Right lobe of liver (tissue), 4 donors: Measurements from ENCODE around the gene MTG1.

Experiments used
- CTCF ChIP-seq, 4 donors: fragments of 200-600 bp in 3 of 4; fragments of 450-650 bp in 1 of 4; IDR thresholded peaks; one replicate each; pipeline versions ENCODE4 v1.5.1 to v1.8.0; 2016 to 2022; ENCODE audit warnings: antibody characterized with exemption in 4 of 4, mild to moderate bottlenecking in 2 of 4
- POLR2A ChIP-seq: fragments of 450-650 bp; IDR thresholded peaks from one replicate; pipeline ENCODE4 v1.6.1; 2017; ENCODE audit warnings: antibody characterized with exemption, mild to moderate bottlenecking
- donor health status: DM: no; HTN: no; CAD: no.
- donor health status: DM: no; HTN: no; CAD: no.
- donor health status: DM: no; HTN: yes; CAD: no.

GRCh38 chr10:133373174-133374090 is 20.5 kb upstream of the MTG1 start, which contains the start of gene ECHS1:
- no peak for TF ChIP-seq CTCF (IDR thresholded peaks at IDR 0.05)
- peak; percentile 81 for TF ChIP-seq POLR2A
